Tibial nerve (tissue), 4 donors: ENCODE measurements around the gene ADD2. TPM values are rescaled to one million over a fixed set of nuclear protein-coding genes. Genes with fewer than 3 reads are reported as not detected.
"Not testable (repeated sequence)": the region's sequence is repeated elsewhere in the genome, so short reads cannot be mapped to it uniquely, and the experiment has no call there.

ENCODE experiments used
- DNase-seq, 2 donors: peaks; one replicate each; pipeline ENCODE4 v3.0.0-alpha.2; 2019; ENCODE audit warnings: low spot score in 2 of 2
- H3K27ac ChIP-seq, 4 donors: fragments of 200-600 bp; sonication (generic) in 3 of 4; one replicate each; pipeline ENCODE4 v1.5.1; 2017 to 2019; ENCODE audit warnings: mild to moderate bottlenecking in 1 of 4
- H3K27me3 ChIP-seq, 2 donors: fragments of 200-600 bp; sonication (generic) in 1 of 2; one replicate each; pipeline versions ENCODE4 v1.5.1 to v1.6.0; 2017 to 2019
- H3K36me3 ChIP-seq, 3 donors: fragments of 200-600 bp; sonication (generic); one replicate each; pipeline ENCODE4 v1.5.1; 2018 to 2019
- H3K4me1 ChIP-seq, 4 donors: fragments of 200-600 bp; sonication (generic) in 3 of 4; one replicate each; pipeline ENCODE4 v1.5.1; 2017 to 2019
- H3K4me3 ChIP-seq, 4 donors: fragments of 200-600 bp; sonication (generic) in 3 of 4; one replicate each; pipeline ENCODE4 v1.5.1; 2017 to 2019; ENCODE audit warnings: mild to moderate bottlenecking in 1 of 4, moderate library complexity in 1 of 4
- H3K9me3 ChIP-seq, 4 donors: fragments of 200-600 bp; sonication (generic) in 3 of 4; one replicate each; pipeline ENCODE4 v1.5.1; 2017 to 2019
- CTCF ChIP-seq, 5 experiments: fragments of 200-600 bp in 3 of 5; fragments of 450-650 bp in 2 of 5; sonication (generic) in 3 of 5; IDR thresholded peaks; one replicate each; pipeline ENCODE4 v1.5.1; 2016 to 2019; ENCODE audit warnings: antibody characterized with exemption in 5 of 5, mild to moderate bottlenecking in 3 of 5, moderate library complexity in 2 of 5
- EP300 ChIP-seq, 2 donors: sonication (generic); formaldehyde crosslinking; IDR thresholded peaks; one replicate each; pipeline ENCODE4 v1.6.1; 2017; ENCODE audit warnings: antibody characterized with exemption in 2 of 2, mild to moderate bottlenecking in 1 of 2
- POLR2A ChIP-seq, 2 donors: fragments of 450-650 bp; IDR thresholded peaks; one replicate each; pipeline ENCODE4 v1.6.1; 2017; ENCODE audit warnings: antibody characterized with exemption in 2 of 2, mild to moderate bottlenecking in 2 of 2, moderate library complexity in 2 of 2
- WGBS, 2 donors: methylation state at CpG; one replicate each; pipeline ENCODE4 v1.1.5; 2018; 5-methylcytosine and 5-hydroxymethylcytosine counted together
- total RNA-seq, 4 donors: library from RNA; depleted of rRNA; stranded (reverse); fragments of >200 nt; gene quantifications; one replicate each; pipeline ENCODE4 v1.1.0, GENCODE V29; 2016

ADD2 gene
- total RNA-seq, 4 donors from 2014 or later = 0.63 to 6.0 (median 3.2) TPM

- WGBS, 2 donors = 39 to 47% methylated on average over 3 of the region's 3 CpGs
- Histone ChIP-seq H3K36me3 (no peaks in the 10 kb centered on the region), H3K4me1 (no peaks in the 10 kb centered on the region), H3K4me3 (no peak overlapping the region), H3K9me3 (peaks cover 0 to 5% (median 0%) of the 10 kb centered on the region in 4 donors), H3K27ac (no peak overlapping the region), H3K27me3 (no peaks in the 10 kb centered on the region)
- no peak for DNase-seq
- TF ChIP-seq POLR2A (IDR thresholded peaks at IDR 0.05) = no peak
- TF ChIP-seq CTCF (IDR thresholded peaks at IDR 0.05) = no peak
- TF ChIP-seq EP300 (IDR thresholded peaks at IDR 0.05) = no peak
Measured at GRCh38 chr2:70744397-70744796, 23.6 kb downstream of the ADD2 start.

DNA sequence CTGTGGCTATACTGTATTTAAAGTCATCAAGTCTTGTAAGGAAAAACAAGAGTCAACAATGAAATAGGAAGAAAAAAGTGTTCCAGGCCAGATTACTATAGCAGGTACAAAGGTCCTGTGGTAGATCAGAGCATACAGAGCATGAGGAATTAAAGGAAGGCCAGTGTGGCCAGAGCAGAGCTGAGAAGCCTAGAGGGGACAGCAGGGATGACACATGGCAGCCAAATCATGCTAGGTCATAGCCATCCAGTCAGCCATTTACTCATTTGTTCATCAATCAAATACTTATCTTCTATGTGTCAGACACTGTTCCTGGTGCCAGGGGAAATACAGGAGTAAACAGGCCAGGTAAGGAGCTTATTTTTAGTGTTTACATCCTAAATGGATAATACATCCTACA, 24.3 kb downstream of the ADD2 start:
- Histone ChIP-seq H3K9me3 (peaks cover 0 to 6% (median 0%) of the 10 kb centered on the region in 4 donors), H3K36me3 (no peaks in the 10 kb centered on the region), H3K27me3 (no peaks in the 10 kb centered on the region), H3K27ac (no peak overlapping the region), H3K4me1 (no peaks in the 10 kb centered on the region), H3K4me3 (no peak overlapping the region)
- DNase-seq = no peak
- TF ChIP-seq EP300 (IDR thresholded peaks at IDR 0.05) (no peak), CTCF (IDR thresholded peaks at IDR 0.05) (no peak), POLR2A (IDR thresholded peaks at IDR 0.05) (no peak)

- H3K27me3 ChIP-seq = no peaks in the 10 kb centered on the region
Measured at GRCh38 chr2:70743068-70743467, 24.9 kb downstream of the ADD2 start.

DNA sequence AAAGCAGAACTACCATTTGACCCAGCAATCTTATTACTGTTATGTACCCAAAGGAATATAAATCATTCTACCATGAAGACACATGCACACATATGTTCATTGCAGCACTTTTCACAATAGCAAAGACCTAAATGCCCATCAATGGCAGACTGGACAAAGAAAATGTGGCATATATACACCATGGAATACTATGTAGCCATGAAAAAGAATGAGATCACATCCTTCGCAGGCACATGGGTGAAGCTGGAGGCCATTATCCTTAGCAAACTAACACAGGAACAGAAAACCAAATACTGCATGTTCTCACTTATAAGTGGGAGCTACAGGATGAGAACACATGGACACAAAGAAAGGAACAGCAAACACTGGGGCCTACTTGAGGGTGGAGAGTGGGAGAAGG, 28.5 kb downstream of the ADD2 start:
- DNase-seq, H3K4me3 ChIP-seq, H3K9me3 ChIP-seq, H3K36me3 ChIP-seq, H3K27me3 ChIP-seq, H3K27ac ChIP-seq, H3K4me1 ChIP-seq: not testable (repeated sequence)
- 98 to 100% methylated on average over 1 of the region's 1 CpG for WGBS, 2 donors

More at GRCh38 chr2:70743068-70743467, 24.9 kb downstream of the ADD2 start:
- Histone ChIP-seq H3K4me1 (no peaks in the 10 kb centered on the region), H3K27ac (no peak overlapping the region), H3K36me3 (no peaks in the 10 kb centered on the region), H3K9me3 (peaks cover 0 to 6% (median 0%) of the 10 kb centered on the region in 4 donors), H3K4me3 (no peak overlapping the region)
- DNase-seq = no peak
- 89 to 90% methylated on average over 4 of the region's 4 CpGs for WGBS, 2 donors
- TF ChIP-seq EP300 (IDR thresholded peaks at IDR 0.05) (no peak), CTCF (IDR thresholded peaks at IDR 0.05) (no peak), POLR2A (IDR thresholded peaks at IDR 0.05) (no peak)

DNA sequence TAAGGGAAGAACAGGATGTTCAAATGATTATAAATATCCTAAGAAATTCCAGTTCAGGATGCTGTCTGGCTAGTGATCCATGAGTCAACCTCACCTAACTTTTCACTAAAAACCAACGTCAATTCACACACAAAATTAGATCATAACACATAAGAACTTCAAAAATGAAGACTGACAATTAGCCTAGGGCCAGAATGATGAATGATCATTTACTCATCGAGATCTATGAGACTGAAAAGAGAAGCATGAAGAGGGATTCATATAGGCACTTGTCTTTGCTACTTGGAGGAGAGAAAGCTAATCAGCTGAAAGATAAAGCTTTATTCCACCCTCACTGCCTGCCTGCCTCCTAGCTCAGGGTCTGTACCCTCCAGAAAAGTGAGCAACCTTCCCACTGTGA, 29.8 kb downstream of the ADD2 start:
- no peak for TF ChIP-seq POLR2A (IDR thresholded peaks at IDR 0.05)
- TF ChIP-seq CTCF (IDR thresholded peaks at IDR 0.05) = no peak
- TF ChIP-seq EP300 (IDR thresholded peaks at IDR 0.05) = no peak
- H3K27ac ChIP-seq = no peak overlapping the region
- WGBS, 2 donors = 59 to 62% methylated on average over 2 of the region's 2 CpGs
- no peak overlapping the region for H3K4me3 ChIP-seq
- H3K27me3 ChIP-seq = peaks cover 0 to 16% of the 10 kb centered on the region in 2 donors
- no peaks in the 10 kb centered on the region for H3K36me3 ChIP-seq
- no peaks in the 10 kb centered on the region for H3K4me1 ChIP-seq
- no peak for DNase-seq
- H3K9me3 ChIP-seq = peaks cover 0 to 6% (median 0%) of the 10 kb centered on the region in 4 donors

DNA sequence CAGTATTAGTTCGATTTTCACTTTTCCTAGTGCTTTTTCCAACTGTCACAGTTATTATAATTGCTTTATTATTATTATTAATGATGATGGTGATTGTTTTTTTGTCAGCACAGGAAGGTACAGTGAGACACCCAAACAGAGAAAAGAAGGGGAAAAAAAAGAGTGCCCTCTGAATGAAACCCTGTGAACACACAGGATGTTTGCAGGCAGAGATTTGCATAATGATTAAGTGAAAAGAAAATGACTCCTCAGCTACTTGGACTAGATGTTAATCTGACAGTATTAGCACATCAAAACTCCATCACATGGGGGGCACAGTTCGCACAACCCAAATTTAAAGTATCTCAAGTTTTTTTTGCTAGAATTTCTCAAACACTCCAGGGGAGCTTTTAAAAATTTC, 32.9 kb downstream of the ADD2 start:
- Histone ChIP-seq H3K4me1 (no peaks in the 10 kb centered on the region), H3K9me3 (peaks cover 0 to 6% (median 0%) of the 10 kb centered on the region in 4 donors), H3K27me3 (peaks cover 0 to 16% of the 10 kb centered on the region in 2 donors), H3K27ac (no peak overlapping the region), H3K36me3 (no peaks in the 10 kb centered on the region), H3K4me3 (no peak overlapping the region)
- no peak for DNase-seq
- WGBS, 2 donors = 71 to 72% methylated on average over 2 of the region's 2 CpGs
- TF ChIP-seq CTCF (IDR thresholded peaks at IDR 0.05) (no peak), POLR2A (IDR thresholded peaks at IDR 0.05) (no peak), EP300 (IDR thresholded peaks at IDR 0.05) (no peak)
